Measurements from ENCODE around the gene HOXB4.
A peak's percentile ranks its signal among the peaks of the same experiment; 100 is the strongest.

The HOXB4 gene

GRCh38 chr17:48619826-48620449 is 41.8 kb upstream of the HOXB4 start:
- DNase-seq, result peak; percentile 50
- Mint-ChIP-seq H3K36me3 (ENCODE audit: low read depth) (peaks cover 47% of the 10 kb centered on the region), H3K27ac (peak overlapping the region; percentile 100), H3K27me3 (ENCODE audit: low read depth, poor library complexity) (peaks cover 21% of the 10 kb centered on the region), H3K4me1 (peaks cover 78% of the 10 kb centered on the region), H3K4me3 (peak overlapping the region; percentile 99), H3K9me3 (no peaks in the 10 kb centered on the region)
- no peak for TF ChIP-seq CTCF (IDR thresholded peaks at IDR 0.05)

GRCh38 chr17:48618256-48618896 is 40.2 kb upstream of the HOXB4 start:
- Mint-ChIP-seq H3K27me3 (ENCODE audit: low read depth, poor library complexity) (peaks cover 14% of the 10 kb centered on the region), H3K27ac (peak overlapping the region; percentile 100), H3K4me1 (peaks cover 73% of the 10 kb centered on the region), H3K36me3 (ENCODE audit: low read depth) (peaks cover 40% of the 10 kb centered on the region), H3K4me3 (peak overlapping the region; percentile 99), H3K9me3 (no peaks in the 10 kb centered on the region)
- TF ChIP-seq CTCF (IDR thresholded peaks at IDR 0.05), result peak; percentile 98
- peak; percentile 96 for DNase-seq

GRCh38 chr17:48617471-48618255 is 39.5 kb upstream of the HOXB4 start:
- Mint-ChIP-seq H3K4me1 (peaks cover 66% of the 10 kb centered on the region), H3K27me3 (ENCODE audit: low read depth, poor library complexity) (peaks cover 12% of the 10 kb centered on the region), H3K27ac (peak overlapping the region; percentile 100), H3K9me3 (no peaks in the 10 kb centered on the region), H3K4me3 (peak overlapping the region; percentile 99), H3K36me3 (ENCODE audit: low read depth) (peaks cover 40% of the 10 kb centered on the region)
- no peak for TF ChIP-seq CTCF (IDR thresholded peaks at IDR 0.05)
- no peak for DNase-seq

GRCh38 chr17:48616717-48617470 is 38.7 kb upstream of the HOXB4 start:
- Mint-ChIP-seq H3K4me1 (peaks cover 59% of the 10 kb centered on the region), H3K27ac (peak overlapping the region; percentile 100), H3K4me3 (peak overlapping the region; percentile 99), H3K9me3 (no peaks in the 10 kb centered on the region), H3K36me3 (ENCODE audit: low read depth) (peaks cover 38% of the 10 kb centered on the region), H3K27me3 (ENCODE audit: low read depth, poor library complexity) (peaks cover 9% of the 10 kb centered on the region)
- no peak for TF ChIP-seq CTCF (IDR thresholded peaks at IDR 0.05)
- DNase-seq, result no peak

GRCh38 chr17:48615963-48616716 is 38.0 kb upstream of the HOXB4 start:
- Mint-ChIP-seq H3K36me3 (ENCODE audit: low read depth) (peaks cover 31% of the 10 kb centered on the region), H3K9me3 (no peaks in the 10 kb centered on the region), H3K27me3 (ENCODE audit: low read depth, poor library complexity) (peaks cover 6% of the 10 kb centered on the region), H3K4me3 (peak overlapping the region; percentile 99), H3K27ac (peak overlapping the region; percentile 100), H3K4me1 (peaks cover 52% of the 10 kb centered on the region)
- no peak for TF ChIP-seq CTCF (IDR thresholded peaks at IDR 0.05)
- DNase-seq, result no peak

Data from nephron progenitor cell (in vitro differentiated cells).